Calu3 (cell line): Measurements from ENCODE around the gene RASAL3. TPM values are rescaled to one million over a fixed set of nuclear protein-coding genes. Genes with fewer than 3 reads are reported as not detected.

Experiments
- BruUV-seq: library from RNA; stranded (reverse); fragments of 400-500 nt; replicated peaks from 2 replicates; lab custom pipeline; 2021; lab: Mats Ljungman, UMichigan
- CTCF ChIA-PET: fragments of 300-600 bp; sonication (Branson Sonifier 250); formaldehyde crosslinking; loops from one replicate; lab custom pipeline; 2022; ENCODE audit warnings: antibody characterized with exemption; lab: Charles Lee
- DNase-seq: peaks from one replicate; pipeline ENCODE4 v3.0.0; 2022
- H3K27ac Mint-ChIP-seq: one replicate; pipeline ENCODE4 v1.8.0; 2022; ENCODE audit warnings: mixed read lengths; ENCODE audit not compliant: unreplicated experiment
- H3K27me3 Mint-ChIP-seq: one replicate; pipeline ENCODE4 v1.8.0; 2022; ENCODE audit warnings: mixed read lengths; ENCODE audit not compliant: unreplicated experiment
- H3K36me3 Mint-ChIP-seq: one replicate; pipeline ENCODE4 v1.8.0; 2022; ENCODE audit warnings: mild to moderate bottlenecking, moderate library complexity, mixed read lengths; ENCODE audit not compliant: insufficient read depth, unreplicated experiment
- H3K4me1 Mint-ChIP-seq: one replicate; pipeline ENCODE4 v1.8.0; 2022; ENCODE audit warnings: mild to moderate bottlenecking, low read depth, mixed read lengths; ENCODE audit not compliant: unreplicated experiment
- H3K4me3 Mint-ChIP-seq: one replicate; pipeline ENCODE4 v1.8.0; 2022; ENCODE audit warnings: mild to moderate bottlenecking, low read depth, moderate library complexity, mixed read lengths; ENCODE audit not compliant: unreplicated experiment
- H3K9me3 Mint-ChIP-seq: one replicate; pipeline ENCODE4 v1.8.0; 2022; ENCODE audit warnings: low read depth, mixed read lengths; ENCODE audit not compliant: unreplicated experiment
- CTCF ChIP-seq: fragments of 200-600 bp; IDR thresholded peaks from one replicate; pipeline ENCODE4 v1.8.0; 2022; ENCODE audit warnings: antibody characterized with exemption; ENCODE audit not compliant: unreplicated experiment
- intact Hi-C: fragments of 100-400 bp; cut with micrococcal nuclease; formaldehyde crosslinking; loops from one replicate; pipeline ENCODE4 v1.10.0; 2022; ENCODE audit not compliant: unreplicated experiment
- total RNA-seq: library from RNA; stranded (reverse); gene quantifications from 2 replicates; pipeline ENCODE4 v1.2.3, GENCODE V29; 2022

The RASAL3 gene
- total RNA-seq, 1 experiment from 2014 or later, result not detected

- no peaks in the 10 kb centered on the region for H3K9me3 Mint-ChIP-seq
- TF ChIP-seq CTCF, result no peak
- intact Hi-C loops, result no loop called here
- no peak overlapping the region for H3K4me3 Mint-ChIP-seq
- no peak overlapping the region for H3K27ac Mint-ChIP-seq
- peaks cover 78% of the 10 kb centered on the region for H3K27me3 Mint-ChIP-seq
- DNase-seq, result no peak
- CTCF ChIA-PET, result no interaction called here
- no peaks in the 10 kb centered on the region for H3K36me3 Mint-ChIP-seq
- no TSS peak for BruUV-seq
- H3K4me1 Mint-ChIP-seq, result no peaks in the 10 kb centered on the region
These were observed 43.0 kb upstream of the RASAL3 start for GRCh38 chr19:15507068-15508034.

- H3K27ac Mint-ChIP-seq, result no peak overlapping the region
- intact Hi-C loops, result no loop called here
- H3K9me3 Mint-ChIP-seq, result no peaks in the 10 kb centered on the region
- no TSS peak for BruUV-seq
- no peak for DNase-seq
- TF ChIP-seq CTCF, result no peak
- peaks cover 83% of the 10 kb centered on the region for H3K27me3 Mint-ChIP-seq
- H3K36me3 Mint-ChIP-seq, result no peaks in the 10 kb centered on the region
- H3K4me1 Mint-ChIP-seq, result no peaks in the 10 kb centered on the region
- CTCF ChIA-PET, result no interaction called here
- H3K4me3 Mint-ChIP-seq, result no peak overlapping the region
These were observed 41.8 kb upstream of the RASAL3 start for GRCh38 chr19:15506074-15506571.

GRCh38 chr19:15502264-15502663 lies 37.9 kb upstream of the RASAL3 start:
- H3K4me1 Mint-ChIP-seq, result peaks cover 6% of the 10 kb centered on the region
- no peak for TF ChIP-seq CTCF
- CTCF ChIA-PET, result no interaction called here
- H3K27me3 Mint-ChIP-seq, result peaks cover 81% of the 10 kb centered on the region
- H3K4me3 Mint-ChIP-seq, result no peak overlapping the region
- intact Hi-C loops, result no loop called here
- no peaks in the 10 kb centered on the region for H3K9me3 Mint-ChIP-seq
- no peak for DNase-seq
- BruUV-seq, result no TSS peak
- H3K27ac Mint-ChIP-seq, result no peak overlapping the region
- no peaks in the 10 kb centered on the region for H3K36me3 Mint-ChIP-seq

GRCh38 chr19:15501596-15501995 lies 37.3 kb upstream of the RASAL3 start:
- intact Hi-C loops, result no loop called here
- no peaks in the 10 kb centered on the region for H3K36me3 Mint-ChIP-seq
- CTCF ChIA-PET, result no interaction called here
- H3K4me1 Mint-ChIP-seq, result peaks cover 6% of the 10 kb centered on the region
- no peak for DNase-seq
- peaks cover 74% of the 10 kb centered on the region for H3K27me3 Mint-ChIP-seq
- H3K9me3 Mint-ChIP-seq, result no peaks in the 10 kb centered on the region
- H3K4me3 Mint-ChIP-seq, result no peak overlapping the region
- no peak for TF ChIP-seq CTCF
- BruUV-seq, result no TSS peak
- no peak overlapping the region for H3K27ac Mint-ChIP-seq
